Liver (tissue), 3 donors: Measurements from ENCODE around the gene MT4.
"Not testable (repeated sequence)": the region's sequence is repeated elsewhere in the genome, so short reads cannot be mapped to it uniquely, and the experiment has no call there.

ENCODE experiments used
- FOXA2 ChIP-seq: IDR thresholded peaks from 2 replicates; pipeline ENCODE4 v1.6.1; 2016; ENCODE audit warnings: antibody characterized with exemption
- HNF4G ChIP-seq: IDR thresholded peaks from 2 replicates; pipeline ENCODE4 v1.6.1; 2016; ENCODE audit warnings: antibody characterized with exemption
- SP1 ChIP-seq: IDR thresholded peaks from 2 replicates; pipeline ENCODE4 v1.6.1; 2018; ENCODE audit warnings: antibody characterized with exemption, mild to moderate bottlenecking
- TF ChIP-seq, protein P1 (sequence below): fragments of 150-350 bp; IDR thresholded peaks from 2 replicates; pipeline ENCODE4 v1.5.1; 2017; ENCODE audit warnings: improper control_type of control experiment, low read depth, low read length; ENCODE audit not compliant: missing input control
- TF ChIP-seq, protein P2 (sequence below): IDR thresholded peaks from 2 replicates; pipeline ENCODE4 v1.6.1; 2016; ENCODE audit warnings: antibody characterized with exemption
- donor health status: healthy.
- donor health status: healthy.

DNA sequence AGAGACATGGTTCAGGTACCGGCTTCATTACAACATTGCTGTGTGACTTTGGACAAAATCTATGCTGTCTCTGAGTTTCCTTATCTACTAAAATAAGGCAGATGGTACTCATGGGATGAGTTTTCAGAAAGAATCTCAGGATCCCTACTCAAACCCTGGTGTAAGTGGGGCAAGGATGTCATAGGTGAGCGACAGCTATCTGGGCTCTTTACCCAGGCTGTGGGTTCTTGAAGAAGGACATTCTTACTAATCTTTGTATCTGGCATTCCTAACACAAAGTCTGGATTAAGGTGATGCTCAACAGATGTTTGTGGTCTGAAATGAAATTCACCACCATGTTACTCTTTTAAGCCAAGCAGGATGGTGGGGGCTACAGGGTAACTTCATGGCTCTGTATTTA lies 18.0 kb downstream of the MT4 start:
- TF ChIP-seq, protein P1, sequence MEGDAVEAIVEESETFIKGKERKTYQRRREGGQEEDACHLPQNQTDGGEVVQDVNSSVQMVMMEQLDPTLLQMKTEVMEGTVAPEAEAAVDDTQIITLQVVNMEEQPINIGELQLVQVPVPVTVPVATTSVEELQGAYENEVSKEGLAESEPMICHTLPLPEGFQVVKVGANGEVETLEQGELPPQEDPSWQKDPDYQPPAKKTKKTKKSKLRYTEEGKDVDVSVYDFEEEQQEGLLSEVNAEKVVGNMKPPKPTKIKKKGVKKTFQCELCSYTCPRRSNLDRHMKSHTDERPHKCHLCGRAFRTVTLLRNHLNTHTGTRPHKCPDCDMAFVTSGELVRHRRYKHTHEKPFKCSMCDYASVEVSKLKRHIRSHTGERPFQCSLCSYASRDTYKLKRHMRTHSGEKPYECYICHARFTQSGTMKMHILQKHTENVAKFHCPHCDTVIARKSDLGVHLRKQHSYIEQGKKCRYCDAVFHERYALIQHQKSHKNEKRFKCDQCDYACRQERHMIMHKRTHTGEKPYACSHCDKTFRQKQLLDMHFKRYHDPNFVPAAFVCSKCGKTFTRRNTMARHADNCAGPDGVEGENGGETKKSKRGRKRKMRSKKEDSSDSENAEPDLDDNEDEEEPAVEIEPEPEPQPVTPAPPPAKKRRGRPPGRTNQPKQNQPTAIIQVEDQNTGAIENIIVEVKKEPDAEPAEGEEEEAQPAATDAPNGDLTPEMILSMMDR: not testable (repeated sequence)
- TF ChIP-seq, protein P2, sequence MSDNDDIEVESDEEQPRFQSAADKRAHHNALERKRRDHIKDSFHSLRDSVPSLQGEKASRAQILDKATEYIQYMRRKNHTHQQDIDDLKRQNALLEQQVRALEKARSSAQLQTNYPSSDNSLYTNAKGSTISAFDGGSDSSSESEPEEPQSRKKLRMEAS: not testable (repeated sequence)
- not testable (repeated sequence) for TF ChIP-seq HNF4G, FOXA2, SP1
